Astrocyte of the hippocampus (primary cell): Measurements from ENCODE around the gene SPC25.

ENCODE experiments used
- DNase-seq: peaks from one replicate; pipeline ENCODE4 v3.0.0; 2011; ENCODE audit warnings: low read depth, low spot score

The SPC25 gene

GRCh38 chr2:168843253-168843652, 47.0 kb downstream of the SPC25 start:
- DNase-seq = no peak

- DNase-seq = no peak
Measured at GRCh38 chr2:168841445-168841844, 48.8 kb downstream of the SPC25 start.

- DNase-seq = no peak
Measured at GRCh38 chr2:168835969-168836368, 54.3 kb downstream of the SPC25 start.

- no peak for DNase-seq
Measured at GRCh38 chr2:168831662-168832061, 58.6 kb downstream of the SPC25 start.

GRCh38 chr2:168830958-168831357, 59.3 kb downstream of the SPC25 start:
- DNase-seq = no peak

GRCh38 chr2:168825126-168825525, 65.1 kb downstream of the SPC25 start:
- no peak for DNase-seq

- DNase-seq = no peak
Measured at GRCh38 chr2:168821992-168822391, 68.2 kb downstream of the SPC25 start.

- no peak for DNase-seq
Measured at GRCh38 chr2:168821577-168821976, 68.7 kb downstream of the SPC25 start.
